ENCODE measurements around the gene KDM2A.

DNA sequence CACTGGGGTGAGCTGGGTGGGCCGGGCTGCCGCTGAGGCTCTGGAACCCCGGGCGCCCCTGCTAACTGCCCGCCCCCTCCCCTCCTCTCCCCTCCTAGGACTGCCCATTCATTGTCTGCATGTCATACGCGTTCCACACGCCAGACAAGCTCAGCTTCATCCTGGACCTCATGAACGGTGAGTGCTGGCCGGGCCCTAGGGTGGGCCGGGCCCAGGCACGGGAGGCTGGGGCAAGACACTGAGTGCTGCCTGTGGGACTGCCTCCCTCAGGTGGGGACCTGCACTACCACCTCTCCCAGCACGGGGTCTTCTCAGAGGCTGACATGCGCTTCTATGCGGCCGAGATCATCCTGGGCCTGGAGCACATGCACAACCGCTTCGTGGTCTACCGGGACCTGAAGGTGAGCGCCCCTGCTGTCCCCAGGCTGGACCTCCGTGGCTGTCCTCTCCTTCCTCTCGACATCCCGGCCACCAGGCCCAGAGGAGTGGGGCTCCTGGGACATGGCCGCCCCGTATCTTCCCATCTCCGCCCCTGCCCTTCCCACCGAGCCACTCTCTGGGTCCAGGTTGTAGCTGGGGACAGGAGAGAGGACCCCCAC is 162.6 kb downstream of the KDM2A start:
- TF ChIP-seq POLR2AphosphoS5 (IDR thresholded peaks at IDR 0.05; ENCODE audit: low read depth, low read length) (no peak), POLR2A (IDR thresholded peaks at IDR 0.05; ENCODE audit: low read depth, low read length) (no peak), TAF1 (IDR thresholded peaks at IDR 0.05; ENCODE audit: low read depth, low read length) (no peak)
